ENCODE measurements around the gene WASF3. TPM values are rescaled to one million over a fixed set of nuclear protein-coding genes. Genes with fewer than 3 reads are reported as not detected.

Gene WASF3, protein sequence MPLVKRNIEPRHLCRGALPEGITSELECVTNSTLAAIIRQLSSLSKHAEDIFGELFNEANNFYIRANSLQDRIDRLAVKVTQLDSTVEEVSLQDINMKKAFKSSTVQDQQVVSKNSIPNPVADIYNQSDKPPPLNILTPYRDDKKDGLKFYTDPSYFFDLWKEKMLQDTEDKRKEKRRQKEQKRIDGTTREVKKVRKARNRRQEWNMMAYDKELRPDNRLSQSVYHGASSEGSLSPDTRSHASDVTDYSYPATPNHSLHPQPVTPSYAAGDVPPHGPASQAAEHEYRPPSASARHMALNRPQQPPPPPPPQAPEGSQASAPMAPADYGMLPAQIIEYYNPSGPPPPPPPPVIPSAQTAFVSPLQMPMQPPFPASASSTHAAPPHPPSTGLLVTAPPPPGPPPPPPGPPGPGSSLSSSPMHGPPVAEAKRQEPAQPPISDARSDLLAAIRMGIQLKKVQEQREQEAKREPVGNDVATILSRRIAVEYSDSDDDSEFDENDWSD
- total RNA-seq, result 3.2 and 4.3 TPM in 2 replicates

DNA sequence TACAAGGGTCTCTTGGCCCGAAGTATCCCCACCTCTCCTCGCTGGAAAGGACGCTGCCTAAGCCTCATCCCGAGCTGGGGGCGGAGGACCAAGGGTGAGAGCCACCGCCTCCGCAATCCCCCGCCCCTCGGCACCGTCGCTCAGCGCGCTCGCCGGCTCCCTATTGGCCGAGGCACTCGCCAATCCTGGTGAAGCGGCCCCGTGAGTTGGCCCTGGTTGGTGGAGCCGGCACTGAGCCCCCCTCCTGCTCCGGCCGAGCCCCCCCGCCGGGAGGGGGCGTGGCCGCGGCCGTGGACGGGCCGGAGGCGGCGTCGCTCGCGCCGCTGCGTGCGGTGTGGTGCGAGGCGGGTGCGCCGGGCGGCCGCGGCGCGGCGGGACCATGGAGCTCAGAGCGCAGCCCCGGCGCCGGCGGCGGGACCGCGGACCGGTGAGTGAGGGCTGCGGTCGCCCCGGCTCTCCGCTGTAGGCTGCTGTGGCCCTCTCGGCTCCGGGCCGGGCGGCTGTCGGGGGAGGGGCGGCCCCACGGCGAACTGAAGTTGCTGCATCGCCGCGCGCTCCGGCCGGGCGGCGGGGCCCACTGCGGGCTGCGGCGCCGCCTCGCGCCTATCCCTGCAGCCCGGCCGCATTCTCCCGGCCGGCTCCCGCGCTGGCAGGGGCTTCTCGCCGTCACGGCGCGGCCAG lies at the start of gene WASF3:
WASF3 (plus strand) TSS at position 291 of the 681 bp plus-strand sequence. CDS start 84,588 bp downstream, outside the sequence.

Other genes with a start within 250 kb of the WASF3 start
- gene GPR12, start 203.1 kb downstream of the WASF3 start, total RNA-seq, result not detected in 2 replicates

All from myometrial cell (primary cell).